GM19239 (cell line): ENCODE data around the gene OPN3.

Experiments used
- DNase-seq: peaks from one replicate; pipeline ENCODE4 v3.0.0; 2011; ENCODE audit warnings: low spot score; ENCODE audit not compliant: insufficient read length
- FAIRE-seq: peaks from 2 replicates; lab custom pipeline; 2011; peaks lifted over from hg19 to GRCh38; lab: Jason Lieb, UNC

OPN3 gene

DNA sequence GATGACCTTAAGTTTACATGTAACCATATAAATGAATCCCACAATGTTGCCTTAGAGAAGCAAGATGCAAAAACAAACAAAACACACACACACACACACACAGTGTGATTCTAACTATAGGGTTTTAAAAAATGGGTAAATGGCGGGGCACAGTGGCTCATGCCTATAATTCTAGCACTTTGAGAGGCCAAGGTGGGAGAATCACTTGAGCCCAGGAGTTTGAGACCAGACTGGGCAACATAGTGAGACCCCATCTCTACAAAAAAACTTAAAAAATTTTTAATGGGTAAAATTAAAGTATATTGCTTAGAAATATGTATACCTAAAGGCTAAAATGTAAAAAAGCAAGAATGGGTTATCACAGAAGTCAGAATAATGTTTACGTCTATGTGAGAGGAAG lies 92.2 kb downstream of the OPN3 start:
- FAIRE-seq (no peak), DNase-seq (no peak)
